Activated T-cell treated with anti-CD3 and anti-CD28 coated beads for 48 hours (primary cell): Measurements from ENCODE around the gene GTSE1.

ENCODE experiments used
- DNase-seq: peaks from one replicate; pipeline ENCODE4 v3.0.0-alpha.2; 2020; ENCODE audit warnings: low read depth

GTSE1 gene

DNA sequence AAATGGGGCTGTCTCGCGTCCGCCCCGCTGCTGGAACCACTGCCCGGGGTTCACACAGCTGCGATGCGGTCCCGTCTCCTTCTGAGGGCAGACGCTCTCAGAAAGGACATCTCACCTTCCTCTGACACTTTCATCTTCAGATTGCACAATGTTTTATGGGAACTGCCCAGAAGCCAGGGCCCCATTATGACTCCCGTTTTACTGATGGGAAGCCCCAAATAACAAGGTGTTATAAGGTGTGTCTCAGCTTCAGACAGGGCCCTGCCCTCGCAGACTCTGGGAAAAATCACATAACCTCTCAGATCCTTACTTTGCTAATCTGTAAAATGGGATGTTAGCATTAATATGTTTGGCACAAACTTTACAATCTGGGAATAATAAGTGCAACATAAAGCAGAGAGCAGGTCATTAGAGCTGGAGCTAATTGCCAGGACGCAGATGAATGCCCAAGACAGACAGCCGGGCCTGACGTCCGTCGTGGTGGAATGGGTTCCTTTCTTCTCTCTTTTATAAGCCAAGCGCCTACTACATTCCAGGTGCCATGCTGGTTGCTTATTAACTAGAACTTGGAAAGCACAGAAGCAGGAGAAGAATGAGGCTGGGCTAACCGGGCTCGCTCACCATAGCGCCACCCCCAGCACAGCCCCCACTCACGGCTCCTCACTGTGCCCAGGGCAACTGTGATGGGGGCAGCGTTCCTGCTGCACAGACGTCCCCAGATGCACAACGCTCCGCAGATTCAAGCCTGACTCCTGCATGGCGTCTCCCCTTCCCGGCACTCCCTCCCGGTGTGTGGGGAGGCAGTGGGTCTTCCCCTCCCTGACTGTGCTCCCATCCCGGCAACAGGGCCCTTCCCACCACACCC lies 82.6 kb downstream of the GTSE1 start:
- no peak for DNase-seq

DNA sequence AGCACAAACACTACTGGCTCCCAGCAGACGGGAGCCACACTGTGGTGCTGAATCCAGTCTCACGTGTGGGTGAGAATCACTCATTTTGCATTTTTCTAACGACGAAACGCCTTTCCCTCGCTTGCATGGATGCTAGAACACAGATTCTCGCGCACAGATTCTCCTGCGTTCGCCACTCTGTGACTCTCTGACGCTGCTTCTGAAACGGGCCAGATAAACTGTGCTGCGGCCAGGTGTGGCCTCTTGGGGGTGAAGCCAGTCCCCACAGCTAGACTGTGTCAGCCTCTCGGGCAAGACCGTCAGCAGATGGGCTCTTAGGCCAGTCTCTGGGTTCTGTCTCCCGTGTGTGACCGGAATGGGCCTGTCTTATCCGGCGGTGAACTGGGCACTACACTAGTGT lies 83.4 kb downstream of the GTSE1 start:
- DNase-seq, result no peak
